NCI-H345 treated with DMSO at 0.1 percent for 48 hours (cell line): ENCODE measurements around the gene TRMT11.

Source experiments
- DNase-seq: peaks from one replicate; lab custom pipeline; 2025; ENCODE audit not compliant: unreplicated experiment; lab: John Stamatoyannopoulos, UW

TRMT11 gene

GRCh38 chr6:126072834-126073233, 86.5 kb downstream of the TRMT11 start:
- no peak for DNase-seq

- no peak for DNase-seq
These were observed 89.2 kb downstream of the TRMT11 start for GRCh38 chr6:126075335-126076071.

GRCh38 chr6:126076992-126077664, 90.8 kb downstream of the TRMT11 start:
- no peak for DNase-seq

GRCh38 chr6:126077810-126078776, 91.8 kb downstream of the TRMT11 start:
- DNase-seq: no peak

GRCh38 chr6:126083875-126084274, 97.5 kb downstream of the TRMT11 start:
- no peak for DNase-seq

- DNase-seq: no peak
These were observed 100.2 kb downstream of the TRMT11 start for GRCh38 chr6:126086560-126086959.
